Dedifferentiated amniotic fluid mesenchymal stem cell (primary cell): ENCODE results near the gene UBR4.

Source experiments
- DNase-seq: peaks from one replicate; pipeline ENCODE4 v3.0.0-alpha.2; 2016; ENCODE audit errors: extremely low spot score

The UBR4 gene

DNA sequence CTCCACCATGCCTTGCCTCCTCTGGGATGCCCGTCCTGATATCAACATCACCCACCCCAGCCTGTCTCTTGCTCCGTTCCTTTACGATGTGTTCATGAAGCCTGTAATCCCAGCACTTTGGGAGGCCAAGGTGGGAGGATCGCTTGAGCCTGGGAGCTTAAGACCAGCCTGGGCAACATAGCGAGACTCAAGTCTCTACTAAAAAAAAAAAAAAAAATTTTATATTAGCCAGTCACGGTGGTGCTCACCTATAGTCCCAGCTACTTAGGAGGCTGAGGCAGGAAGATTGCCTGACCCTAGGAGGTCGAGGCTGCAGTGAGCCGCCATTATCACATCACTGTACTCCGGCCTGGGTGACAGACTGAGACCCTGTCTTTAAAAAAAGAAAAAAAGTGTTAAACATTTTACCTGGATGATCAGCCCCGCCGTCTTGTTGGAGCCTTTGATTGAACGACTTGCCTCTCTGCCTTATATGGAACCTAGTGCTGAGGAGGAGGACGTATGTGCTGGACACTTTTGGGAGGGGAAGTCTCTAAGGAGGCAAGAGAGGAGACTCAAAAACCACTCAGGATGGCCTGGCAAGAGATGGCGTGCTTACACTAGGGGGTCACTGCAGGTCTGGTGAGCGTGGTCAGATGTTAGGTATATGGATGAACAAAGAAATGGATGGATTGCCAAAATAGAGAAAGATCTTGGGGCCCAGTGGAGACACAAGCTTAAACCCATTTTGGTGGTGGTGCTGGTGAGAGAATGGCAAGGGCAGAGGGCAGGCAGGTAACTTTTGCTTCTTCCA is 173.1 kb downstream of the UBR4 start:
- no peak for DNase-seq

- no peak for DNase-seq
Measured at GRCh38 chr1:19036041-19036812, 173.8 kb downstream of the UBR4 start.

DNA sequence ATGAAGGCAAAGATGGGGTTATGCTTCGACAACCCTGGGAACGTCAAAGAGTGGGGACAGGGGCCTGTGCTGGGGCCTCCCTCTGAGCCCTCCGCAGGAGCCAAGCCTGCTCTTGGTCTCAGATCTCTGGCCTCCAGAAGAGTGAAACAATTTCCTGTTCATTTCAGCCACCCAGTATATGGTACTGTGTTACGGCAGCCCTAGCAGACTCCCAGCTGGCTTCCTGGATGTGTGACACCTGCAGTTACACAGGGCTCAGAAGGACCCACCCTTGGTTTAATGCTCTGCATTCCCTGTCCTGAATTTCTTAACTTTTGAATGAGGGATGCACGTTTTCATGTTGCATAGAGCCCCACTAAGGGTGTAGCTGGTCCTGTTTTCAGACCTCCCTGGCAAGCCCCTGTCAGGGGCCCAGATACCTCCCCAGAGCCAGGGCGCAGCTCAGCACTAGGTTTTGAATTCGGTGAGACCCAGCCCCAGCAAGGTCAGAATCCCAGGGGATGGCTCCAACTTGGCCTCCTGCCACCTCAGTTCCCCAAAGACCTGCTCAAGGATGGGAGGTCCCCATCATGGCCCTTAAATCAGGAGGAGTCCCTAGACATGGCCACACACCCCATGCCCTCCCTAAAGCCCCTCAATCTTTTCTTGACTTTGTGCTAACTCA is 174.6 kb downstream of the UBR4 start:
- DNase-seq: no peak

- DNase-seq: no peak
Measured at GRCh38 chr1:19034721-19035120, 175.3 kb downstream of the UBR4 start.

DNA sequence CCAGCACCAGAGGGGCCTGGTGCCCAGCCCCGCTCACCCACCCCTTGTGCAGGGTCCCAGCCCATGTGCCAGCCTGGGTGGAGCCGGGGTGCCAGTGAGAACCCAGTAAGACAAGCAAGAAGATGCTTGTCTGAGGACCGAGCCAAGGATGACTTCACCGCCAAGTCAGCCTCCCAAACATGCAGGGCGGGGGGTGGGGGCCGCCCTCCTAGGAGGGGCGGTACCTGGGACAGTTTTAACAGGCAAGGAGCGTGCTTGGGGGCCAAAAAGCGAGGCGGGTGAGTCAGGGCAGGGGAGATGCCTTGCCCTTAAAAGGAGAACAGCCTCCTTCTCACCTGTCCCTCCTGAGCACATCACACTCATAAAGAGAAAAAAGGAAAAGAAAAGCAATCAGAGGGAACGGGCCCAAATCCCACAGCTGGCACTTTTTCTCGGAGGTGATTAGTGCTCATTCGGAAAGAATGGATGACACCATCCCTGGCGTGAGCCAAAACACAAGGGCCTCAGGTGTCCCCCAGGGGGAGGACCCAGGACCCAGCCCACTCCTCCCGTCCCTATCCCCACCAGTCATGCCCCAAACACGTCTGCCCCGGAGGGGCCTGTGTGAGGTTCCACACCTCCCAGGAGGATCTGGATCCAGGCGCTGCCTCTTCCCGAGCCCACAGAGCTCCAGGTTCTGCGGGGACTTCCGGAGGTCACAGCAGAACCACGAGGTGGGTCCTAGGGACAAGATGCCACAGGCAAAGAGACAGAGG is 176.0 kb downstream of the UBR4 start:
- DNase-seq: no peak

DNA sequence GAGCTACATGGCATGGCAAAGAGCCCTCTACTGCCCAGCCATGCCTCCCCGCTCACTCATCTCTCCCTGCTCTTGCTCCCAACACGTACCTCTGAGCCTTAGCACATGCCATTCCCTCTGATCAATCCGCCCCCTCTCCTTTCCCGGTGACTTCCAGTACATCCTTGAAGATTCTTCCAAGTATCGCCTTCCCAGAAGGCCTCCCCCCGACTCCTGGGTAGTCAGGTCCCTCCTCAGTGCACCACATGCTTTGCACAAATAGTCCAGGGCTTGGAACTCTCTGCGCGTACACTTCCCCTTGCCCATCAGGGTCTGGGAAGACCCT is 176.6 kb downstream of the UBR4 start:
- no peak for DNase-seq

GRCh38 chr1:19032701-19033514 is 177.2 kb downstream of the UBR4 start:
- no peak for DNase-seq

DNA sequence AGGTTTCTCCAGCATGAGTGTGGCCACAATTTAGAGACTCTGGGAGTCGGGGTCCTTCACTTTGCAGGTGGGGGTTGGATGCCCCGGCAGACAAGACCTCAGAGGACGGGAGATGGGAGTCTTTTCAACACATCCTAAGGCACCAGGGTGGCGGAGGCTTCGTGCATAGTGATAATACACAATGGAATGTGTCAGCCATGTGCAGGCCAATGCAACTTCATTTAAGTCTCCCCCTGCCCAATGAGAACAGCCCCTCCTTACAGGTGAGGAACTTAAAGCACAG is 177.7 kb downstream of the UBR4 start:
- DNase-seq: no peak

- DNase-seq: no peak
Measured at GRCh38 chr1:19029191-19030085, 180.6 kb downstream of the UBR4 start.

DNA sequence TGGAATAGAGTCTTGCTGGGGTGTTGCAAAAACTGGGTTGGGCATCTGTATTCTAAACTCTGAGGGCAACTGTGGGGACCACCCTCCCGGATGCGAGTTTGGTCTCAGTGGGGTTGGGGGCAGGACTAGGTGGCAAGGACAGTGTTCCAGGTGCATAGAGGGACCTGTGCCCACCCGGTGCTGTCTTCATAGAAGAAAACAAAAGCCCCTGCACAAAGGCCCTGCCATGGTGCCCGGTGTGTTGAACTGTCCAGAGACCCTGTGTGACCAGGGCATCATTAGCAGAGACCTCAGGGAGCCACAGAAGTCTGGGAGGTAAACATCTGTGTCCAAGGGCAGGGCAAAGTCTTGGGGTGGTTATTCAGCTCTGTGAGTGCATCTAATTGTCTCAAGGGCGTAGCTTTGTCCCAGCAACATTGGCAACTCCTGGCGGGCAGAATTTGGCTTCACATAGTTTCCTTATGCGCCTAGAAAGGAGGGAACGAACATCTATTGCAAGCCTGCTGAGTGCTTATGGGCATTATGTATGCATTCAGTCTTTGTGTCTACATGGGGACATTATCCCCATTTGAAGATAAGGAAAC is 181.4 kb downstream of the UBR4 start:
- DNase-seq: no peak

GRCh38 chr1:19028110-19028509 is 182.0 kb downstream of the UBR4 start:
- no peak for DNase-seq
